ENCODE measurements around the gene ZNF133.

ZNF133 gene

GRCh38 chr20:18259730-18260129 is 28.6 kb upstream of the ZNF133 start:
- intact Hi-C loops (cut with DNase I; ENCODE audit: low total_unique reads), result loop anchor here (10.0 kb wide), 1 partner anchor 55 kb away; no protein-coding TSS in a partner anchor
- no peaks in the 10 kb centered on the region for H3K36me3 ChIP-seq
- H3K27ac ChIP-seq, result no peak overlapping the region
- no peaks in the 10 kb centered on the region for H3K9me3 ChIP-seq
- TF ChIP-seq, protein P1, sequence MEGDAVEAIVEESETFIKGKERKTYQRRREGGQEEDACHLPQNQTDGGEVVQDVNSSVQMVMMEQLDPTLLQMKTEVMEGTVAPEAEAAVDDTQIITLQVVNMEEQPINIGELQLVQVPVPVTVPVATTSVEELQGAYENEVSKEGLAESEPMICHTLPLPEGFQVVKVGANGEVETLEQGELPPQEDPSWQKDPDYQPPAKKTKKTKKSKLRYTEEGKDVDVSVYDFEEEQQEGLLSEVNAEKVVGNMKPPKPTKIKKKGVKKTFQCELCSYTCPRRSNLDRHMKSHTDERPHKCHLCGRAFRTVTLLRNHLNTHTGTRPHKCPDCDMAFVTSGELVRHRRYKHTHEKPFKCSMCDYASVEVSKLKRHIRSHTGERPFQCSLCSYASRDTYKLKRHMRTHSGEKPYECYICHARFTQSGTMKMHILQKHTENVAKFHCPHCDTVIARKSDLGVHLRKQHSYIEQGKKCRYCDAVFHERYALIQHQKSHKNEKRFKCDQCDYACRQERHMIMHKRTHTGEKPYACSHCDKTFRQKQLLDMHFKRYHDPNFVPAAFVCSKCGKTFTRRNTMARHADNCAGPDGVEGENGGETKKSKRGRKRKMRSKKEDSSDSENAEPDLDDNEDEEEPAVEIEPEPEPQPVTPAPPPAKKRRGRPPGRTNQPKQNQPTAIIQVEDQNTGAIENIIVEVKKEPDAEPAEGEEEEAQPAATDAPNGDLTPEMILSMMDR (IDR thresholded peaks at IDR 0.05), result no peak
- DNase-seq, result no peak
- no peak overlapping the region for H3K4me3 ChIP-seq
- no peaks in the 10 kb centered on the region for H3K4me1 ChIP-seq
- H3K27me3 ChIP-seq, result no peaks in the 10 kb centered on the region

DNA sequence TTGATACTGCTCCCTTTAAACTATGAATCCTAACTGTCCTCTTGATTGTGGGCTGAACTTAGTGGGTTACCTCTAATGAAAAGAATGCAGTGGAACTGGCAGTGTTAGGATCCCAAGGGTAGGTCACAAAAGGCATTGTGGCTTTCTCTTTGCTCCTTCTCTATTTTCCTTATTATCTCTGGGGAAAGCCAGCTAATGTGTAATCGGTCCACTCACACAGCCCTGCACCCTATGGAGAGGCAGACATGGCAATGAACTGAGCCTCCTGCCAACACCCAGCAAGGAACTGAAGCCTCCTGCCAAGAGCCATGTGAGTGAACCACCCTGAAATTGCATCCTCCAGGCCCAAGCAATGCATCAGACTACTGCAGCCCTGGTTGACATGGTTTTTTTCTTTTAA is 24.6 kb upstream of the ZNF133 start:
- intact Hi-C loops (cut with DNase I; ENCODE audit: low total_unique reads), result no loop called here
- no peak for DNase-seq
- Histone ChIP-seq H3K36me3 (no peaks in the 10 kb centered on the region), H3K27me3 (peaks cover 0 to 7% of the 10 kb centered on the region in 2 donors), H3K9me3 (no peaks in the 10 kb centered on the region), H3K4me3 (no peak overlapping the region), H3K27ac (no peak overlapping the region), H3K4me1 (no peaks in the 10 kb centered on the region)
- TF ChIP-seq, protein P1 (IDR thresholded peaks at IDR 0.05), result no peak

GRCh38 chr20:18265441-18265840 is 22.9 kb upstream of the ZNF133 start:
- intact Hi-C loops (cut with DNase I; ENCODE audit: low total_unique reads), result no loop called here
- TF ChIP-seq, protein P1 (IDR thresholded peaks at IDR 0.05), result no peak
- DNase-seq, result no peak
- H3K27me3 ChIP-seq, result peaks cover 0 to 7% of the 10 kb centered on the region in 2 donors
- H3K9me3 ChIP-seq, result no peaks in the 10 kb centered on the region
- no peak overlapping the region for H3K4me3 ChIP-seq
- H3K36me3 ChIP-seq, result no peaks in the 10 kb centered on the region
- no peak overlapping the region for H3K27ac ChIP-seq
- no peaks in the 10 kb centered on the region for H3K4me1 ChIP-seq

- TF ChIP-seq, protein P1 (IDR thresholded peaks at IDR 0.05), result no peak
- intact Hi-C loops (cut with DNase I; ENCODE audit: low total_unique reads), result no loop called here
- Histone ChIP-seq H3K4me1 (no peaks in the 10 kb centered on the region), H3K27ac (no peak overlapping the region), H3K9me3 (no peaks in the 10 kb centered on the region), H3K36me3 (no peaks in the 10 kb centered on the region), H3K27me3 (peaks cover 0 to 7% of the 10 kb centered on the region in 2 donors), H3K4me3 (no peak overlapping the region)
- DNase-seq, result no peak
Observed at GRCh38 chr20:18266282-18266681, 22.0 kb upstream of the ZNF133 start.

- H3K36me3 ChIP-seq, result no peaks in the 10 kb centered on the region
- no peak overlapping the region for H3K27ac ChIP-seq
- no peaks in the 10 kb centered on the region for H3K4me1 ChIP-seq
- H3K9me3 ChIP-seq, result no peaks in the 10 kb centered on the region
- peaks cover 0 to 7% of the 10 kb centered on the region in 2 donors for H3K27me3 ChIP-seq
- intact Hi-C loops (cut with DNase I; ENCODE audit: low total_unique reads), result no loop called here
- TF ChIP-seq, protein P1 (IDR thresholded peaks at IDR 0.05), result no peak
- no peak for DNase-seq
- no peak overlapping the region for H3K4me3 ChIP-seq
Observed at GRCh38 chr20:18267815-18268214, 20.5 kb upstream of the ZNF133 start.

DNA sequence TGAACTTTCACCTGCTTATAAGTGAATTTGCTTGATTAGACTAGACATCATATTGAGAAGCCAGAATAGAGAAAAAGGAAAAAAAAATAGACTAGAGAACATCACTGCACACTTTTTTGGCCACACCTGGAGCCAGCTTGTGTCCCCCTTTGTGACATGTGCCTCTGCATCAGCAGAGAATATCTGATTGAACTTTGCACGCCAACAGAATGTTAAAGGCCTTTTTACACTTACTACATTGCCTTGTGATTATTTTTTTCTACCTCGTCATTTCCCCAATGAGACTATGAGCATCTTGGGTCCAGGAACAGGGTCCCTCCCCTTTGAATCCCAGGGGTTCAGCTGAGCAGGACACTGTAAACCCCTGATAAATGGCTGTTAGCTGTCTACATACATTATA is 17.2 kb upstream of the ZNF133 start:
- no peak overlapping the region for H3K27ac ChIP-seq
- H3K4me1 ChIP-seq, result no peaks in the 10 kb centered on the region
- H3K4me3 ChIP-seq, result no peak overlapping the region
- peaks cover 0 to 19% of the 10 kb centered on the region in 2 donors for H3K27me3 ChIP-seq
- TF ChIP-seq, protein P1 (IDR thresholded peaks at IDR 0.05), result no peak
- no peaks in the 10 kb centered on the region for H3K9me3 ChIP-seq
- DNase-seq, result no peak
- intact Hi-C loops (cut with DNase I; ENCODE audit: low total_unique reads), result no loop called here
- no peaks in the 10 kb centered on the region for H3K36me3 ChIP-seq

Data from tibial artery (tissue), 4 donors.